Inflammatory macrophage (primary cell): Measurements from ENCODE around the gene RRAS.
A peak's percentile ranks its signal among the peaks of the same experiment; 100 is the strongest.
"Not testable (repeated sequence)": the region's sequence is repeated elsewhere in the genome, so short reads cannot be mapped to it uniquely, and the experiment has no call there.

Experiments used
- DNase-seq, 2 donors: peaks; one replicate each; pipeline ENCODE4 v3.0.0-alpha.2; 2020 to 2022

The RRAS gene

GRCh38 chr19:49654581-49654980 is 14.6 kb upstream of the RRAS start:
- DNase-seq = no peak

GRCh38 chr19:49653466-49653806 is 13.5 kb upstream of the RRAS start:
- no peak for DNase-seq

GRCh38 chr19:49652551-49653465 is 12.9 kb upstream of the RRAS start:
- DNase-seq = no peak

GRCh38 chr19:49651820-49652550 is 12.0 kb upstream of the RRAS start:
- DNase-seq = no peak

- DNase-seq = no peak
Observed at GRCh38 chr19:49651029-49651819, 11.3 kb upstream of the RRAS start.

GRCh38 chr19:49646586-49646985 is 6.6 kb upstream of the RRAS start:
- no peak for DNase-seq

GRCh38 chr19:49645995-49646394 is 6.1 kb upstream of the RRAS start:
- no peak for DNase-seq

GRCh38 chr19:49645592-49645991 is 5.6 kb upstream of the RRAS start:
- DNase-seq = no peak

GRCh38 chr19:49643466-49643865 is 3.5 kb upstream of the RRAS start:
- DNase-seq = no peak

GRCh38 chr19:49642492-49643035 is 2.6 kb upstream of the RRAS start:
- no peak for DNase-seq

- DNase-seq = peak; percentile 100
Observed at GRCh38 chr19:49641688-49642491, 1.9 kb upstream of the RRAS start, which contains the start of gene SCAF1. SCAF1 (plus strand) TSS chr19:49642209; CDS start chr19:49645027, 2,818 bp downstream.

- DNase-seq = no peak
Observed at GRCh38 chr19:49639401-49640112, 386 bp downstream of the RRAS start.

GRCh38 chr19:49637821-49638738 is 1.9 kb downstream of the RRAS start:
- DNase-seq = peak; percentile 56

- DNase-seq = no peak
Observed at GRCh38 chr19:49636233-49636932, 3.6 kb downstream of the RRAS start.

- peak in 1 of 2 donors; percentile 49 for DNase-seq
Observed at GRCh38 chr19:49635530-49636232, 4.3 kb downstream of the RRAS start.

- DNase-seq = not testable (repeated sequence)
Observed at GRCh38 chr19:49633273-49633672, 6.7 kb downstream of the RRAS start.

- DNase-seq = no peak
Observed at GRCh38 chr19:49632576-49632975, 7.4 kb downstream of the RRAS start.

- DNase-seq = no peak
Observed at GRCh38 chr19:49631610-49632192, 8.2 kb downstream of the RRAS start.
